Suprapubic skin (tissue), 3 donors: Measurements from ENCODE around the gene ST6GALNAC6.

Experiments
- CTCF ChIP-seq, 2 donors: fragments of 200-600 bp in 1 of 2; fragments of 450-650 bp in 1 of 2; sonication (generic) in 1 of 2; IDR thresholded peaks; one replicate each; pipeline ENCODE4 v1.5.1; 2016 to 2019; ENCODE audit warnings: antibody characterized with exemption in 2 of 2, mild to moderate bottlenecking in 1 of 2, moderate library complexity in 1 of 2
- EP300 ChIP-seq: sonication (generic); formaldehyde crosslinking; IDR thresholded peaks from one replicate; pipeline ENCODE4 v1.6.1; 2017; ENCODE audit warnings: antibody characterized with exemption
- POLR2A ChIP-seq, 2 donors: fragments of 450-650 bp; IDR thresholded peaks; one replicate each; pipeline ENCODE4 v1.6.1; 2017; ENCODE audit warnings: antibody characterized with exemption in 2 of 2, mild to moderate bottlenecking in 2 of 2, moderate library complexity in 2 of 2

DNA sequence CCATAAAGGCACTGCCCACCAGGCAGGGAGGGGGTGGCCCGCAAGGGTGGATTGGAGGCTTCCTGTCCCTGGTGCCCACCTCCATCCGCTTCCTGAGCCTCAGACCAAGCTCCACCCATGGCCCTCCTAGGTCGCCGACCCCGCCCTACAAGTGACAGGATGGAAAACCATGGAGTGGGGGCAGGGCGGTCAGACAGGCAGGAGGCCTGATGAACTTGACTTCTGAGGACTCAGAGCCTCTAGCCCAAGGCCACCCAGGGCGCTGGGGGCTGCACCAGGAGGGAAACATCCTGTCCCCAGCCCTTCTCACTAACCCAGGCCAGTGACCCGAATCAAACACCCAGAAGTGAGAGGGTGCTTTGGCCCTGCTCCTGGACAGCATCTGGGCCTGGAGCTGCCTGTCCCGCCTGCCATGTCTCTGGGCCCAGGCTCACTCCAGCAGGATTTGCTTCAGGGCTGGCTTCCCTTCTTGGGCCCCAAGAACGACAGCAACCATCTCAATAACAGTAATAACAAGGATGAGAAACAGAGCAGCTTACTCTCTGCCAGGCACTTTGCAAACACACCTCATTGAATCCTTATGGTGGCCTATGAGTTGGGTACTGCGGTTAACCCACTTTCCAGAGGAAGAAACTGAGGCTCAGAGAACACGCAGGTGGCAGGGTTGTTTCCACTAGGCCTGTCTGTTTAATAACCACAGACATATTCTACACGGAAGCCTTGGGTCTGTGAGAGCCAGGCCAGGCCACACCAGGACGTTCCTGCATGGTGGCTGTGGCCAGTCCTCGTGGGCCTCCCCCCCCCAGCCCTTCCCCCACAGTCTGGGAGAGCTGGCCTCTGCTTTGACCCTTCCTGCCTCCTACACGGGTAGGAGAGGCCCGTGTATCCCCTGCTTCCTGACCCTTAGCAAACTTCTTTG lies 4.4 kb upstream of the ST6GALNAC6 start:
- TF ChIP-seq POLR2A (IDR thresholded peaks at IDR 0.05) (no peak), CTCF (IDR thresholded peaks at IDR 0.05) (no peak), EP300 (no peak)
